Lung (tissue), 12 donors: Measurements from ENCODE around the gene KCNJ6. TPM values are rescaled to one million over a fixed set of nuclear protein-coding genes. Genes with fewer than 3 reads are reported as not detected.
"Not testable (repeated sequence)": the region's sequence is repeated elsewhere in the genome, so short reads cannot be mapped to it uniquely, and the experiment has no call there.

Experiments
- ATAC-seq: fragments of 200-7000 bp; cut with Tn5 transposase; one replicate; pipeline ENCODE4 v1.9.1; 2020; ENCODE audit warnings: moderate number of reproducible peaks; ENCODE audit not compliant: insufficient read depth, low FRiP score
- DNase-seq, 3 donors: peaks; one replicate each; pipeline ENCODE4 v3.0.0-alpha.2; 2013 to 2017
- H3K27ac ChIP-seq, 2 donors: one replicate each; pipeline ENCODE4 v1.5.1; 2013; ENCODE audit warnings: mild to moderate bottlenecking in 2 of 2, moderate library complexity in 2 of 2, control low read depth in 1 of 2, inconsistent platforms in 1 of 2, low read depth in 1 of 2, low read length in 1 of 2
- H3K27me3 ChIP-seq, 3 donors: one replicate each; pipeline ENCODE4 v1.5.1; 2013; ENCODE audit warnings: low read length in 2 of 3; ENCODE audit not compliant: control insufficient read depth in 3 of 3, insufficient read depth in 3 of 3
- H3K36me3 ChIP-seq, 4 donors: one replicate each; pipeline ENCODE4 v1.5.1; 2013; ENCODE audit warnings: low read length in 4 of 4, mild to moderate bottlenecking in 1 of 4, moderate library complexity in 1 of 4; ENCODE audit not compliant: control insufficient read depth in 4 of 4, insufficient read depth in 4 of 4
- H3K4me1 ChIP-seq, 5 donors: one replicate each; pipeline ENCODE4 v1.5.1; 2013; ENCODE audit warnings: low read length in 5 of 5, mild to moderate bottlenecking in 2 of 5, moderate library complexity in 1 of 5; ENCODE audit not compliant: control insufficient read depth in 5 of 5, insufficient read depth in 5 of 5
- H3K4me3 ChIP-seq: one replicate; pipeline ENCODE4 v1.5.1; 2013; ENCODE audit warnings: mild to moderate bottlenecking, control low read depth, moderate library complexity
- H3K9ac ChIP-seq, 2 donors: one replicate each; pipeline ENCODE4 v1.5.1; 2013; ENCODE audit warnings: low read length in 2 of 2, control low read depth in 1 of 2; ENCODE audit not compliant: insufficient read depth in 1 of 2
- H3K9me3 ChIP-seq, 4 donors: one replicate each; pipeline ENCODE4 v1.5.1; 2013; ENCODE audit warnings: low read length in 3 of 4, mild to moderate bottlenecking in 1 of 4, moderate library complexity in 1 of 4; ENCODE audit not compliant: control insufficient read depth in 4 of 4, insufficient read depth in 3 of 4
- CTCF ChIP-seq: IDR thresholded peaks from 2 replicates; pipeline ENCODE4 v1.5.1; 2012; ENCODE audit warnings: mild to moderate bottlenecking; ENCODE audit errors: control extremely low read depth, extremely low read depth
- WGBS, 2 donors: extraction: QIAGEN DNeasy Blood & Tissue Kit; methylation state at CpG; one replicate each; pipeline ENCODE4 v1.1.7; 2013; 5-methylcytosine and 5-hydroxymethylcytosine counted together
- polyA plus RNA-seq, 2 donors: library from polyadenylated mRNA; stranded (reverse); fragments of 200-250 nt; gene quantifications; one replicate each; pipeline ENCODE4 v1.2.1, GENCODE V29; 2013
- total RNA-seq, 2 donors: library from RNA; depleted of rRNA in 1 of 2; stranded (reverse); fragments of >200 nt in 1 of 2; gene quantifications; one replicate each; pipeline ENCODE4 v1.2.1, GENCODE V29; 2014 to 2021
- donor health status: control.
- donor health status: control.
- donor health status: Bipolar disorder and iron deficiency.
- donor health status: healthy.
- donor health status: DM: yes; HTN: yes; CAD: no.

The KCNJ6 gene
- total and polyA plus RNA-seq, 4 donors, result 0.01 to 0.31 (median 0.03) TPM

- Histone ChIP-seq H3K9me3 (peaks cover 0 to 2% (median 0%) of the 10 kb centered on the region in 4 donors), H3K4me1 (no peaks in the 10 kb centered on the region), H3K36me3 (no peaks in the 10 kb centered on the region), H3K27me3 (no peaks in the 10 kb centered on the region), H3K9ac (no peak overlapping the region), H3K27ac (no peak overlapping the region), H3K4me3 (no peak overlapping the region)
- peak in 2 of 3 donors; percentile 24 to 53 for DNase-seq
- WGBS, 2 donors, result 65 to 81% methylated on average over 19 of the region's 19 CpGs
- ATAC-seq, result no peak
- TF ChIP-seq CTCF, result no peak
Measured at GRCh38 chr21:37593740-37594471, 322.4 kb downstream of the KCNJ6 start.

GRCh38 chr21:37593015-37593414 lies 323.2 kb downstream of the KCNJ6 start:
- Histone ChIP-seq H3K9ac (no peak overlapping the region), H3K9me3 (peaks cover 0 to 2% (median 0%) of the 10 kb centered on the region in 4 donors), H3K4me1 (no peaks in the 10 kb centered on the region), H3K4me3 (no peak overlapping the region), H3K27ac (no peak overlapping the region), H3K27me3 (no peaks in the 10 kb centered on the region), H3K36me3 (no peaks in the 10 kb centered on the region)
- DNase-seq (peak in 1 of 3 donors; percentile 5), ATAC-seq (no peak)
- 42 to 52% methylated on average over 5 of the region's 5 CpGs for WGBS, 2 donors
- no peak for TF ChIP-seq CTCF

GRCh38 chr21:37592496-37592895 lies 323.8 kb downstream of the KCNJ6 start:
- Histone ChIP-seq H3K36me3 (no peaks in the 10 kb centered on the region), H3K4me3 (no peak overlapping the region), H3K27me3 (no peaks in the 10 kb centered on the region), H3K9ac (no peak overlapping the region), H3K9me3 (peaks cover 0 to 2% (median 0%) of the 10 kb centered on the region in 4 donors), H3K4me1 (no peaks in the 10 kb centered on the region), H3K27ac (peak overlapping the region in 1 of 2 donors; percentile 34)
- ATAC-seq (no peak), DNase-seq (no peak)
- WGBS, 2 donors, result 63 to 93% methylated on average over 4 of the region's 4 CpGs
- no peak for TF ChIP-seq CTCF

GRCh38 chr21:37591994-37592393 lies 324.3 kb downstream of the KCNJ6 start:
- H3K27me3 ChIP-seq, ATAC-seq, DNase-seq, H3K27ac ChIP-seq, H3K36me3 ChIP-seq, H3K9ac ChIP-seq, H3K9me3 ChIP-seq, H3K4me3 ChIP-seq, H3K4me1 ChIP-seq: not testable (repeated sequence)
- WGBS, 2 donors, result 93 to 97% methylated on average over 12 of the region's 12 CpGs

- ATAC-seq, DNase-seq: not testable (repeated sequence)
- WGBS, 2 donors, result 87 to 89% methylated on average over 8 of the region's 8 CpGs
Measured at GRCh38 chr21:37590836-37591235, 325.4 kb downstream of the KCNJ6 start.

GRCh38 chr21:37588644-37589043 lies 327.6 kb downstream of the KCNJ6 start:
- not testable (repeated sequence) for H3K9ac ChIP-seq, DNase-seq, H3K4me1 ChIP-seq, ATAC-seq, H3K27ac ChIP-seq, H3K36me3 ChIP-seq, H3K4me3 ChIP-seq, H3K27me3 ChIP-seq, H3K9me3 ChIP-seq
- WGBS, 2 donors, result 63 to 76% methylated on average over 8 of the region's 8 CpGs

More at GRCh38 chr21:37590836-37591235, 325.4 kb downstream of the KCNJ6 start:
- not testable (repeated sequence) for H3K4me3 ChIP-seq, H3K27me3 ChIP-seq, H3K9me3 ChIP-seq, H3K36me3 ChIP-seq, H3K4me1 ChIP-seq, H3K27ac ChIP-seq, H3K9ac ChIP-seq
